ENCODE measurements around the gene MAK. TPM values are rescaled to one million over a fixed set of nuclear protein-coding genes. Genes with fewer than 3 reads are reported as not detected.

MAK gene
- total and polyA plus RNA-seq, 2 of the 13 experiments (the other 11 are each of a cell fraction or from before 2014, with no cell fraction given), result 0.04 TPM; not detected in 1

- TF ChIP-seq ZNF280D (CRISPR knock-in tag; IDR thresholded peaks at IDR 0.05) (peak; percentile 67), SSRP1 (CRISPR knock-in tag; IDR thresholded peaks at IDR 0.05) (peak; percentile 66; the same call in 1 of the 2 replicates), ZEB1 (IDR thresholded peaks at IDR 0.05; ENCODE audit: insufficient replicate concordance, low read depth) (peak; percentile 93), POLR2G (IDR thresholded peaks at IDR 0.05; ENCODE audit: low read depth, low read length) (peak; percentile 96), MEF2D (CRISPR knock-in tag; IDR thresholded peaks at IDR 0.05) (peak; percentile 53; the same call in 1 of the 2 replicates), ZKSCAN8 (CRISPR knock-in tag; IDR thresholded peaks at IDR 0.05; ENCODE audit: borderline replicate concordance) (peak; percentile 33; the same call in 1 of the 2 replicates), HDAC1 (CRISPR knock-in tag; IDR thresholded peaks at IDR 0.05) (peak; percentile 55), REL (CRISPR knock-in tag; conservative IDR thresholded peaks at IDR 0.05) (0 out of 2 replicates have a peak, but pooled peaks have one; percentile 46)
- TF ChIP-seq, protein P1, sequence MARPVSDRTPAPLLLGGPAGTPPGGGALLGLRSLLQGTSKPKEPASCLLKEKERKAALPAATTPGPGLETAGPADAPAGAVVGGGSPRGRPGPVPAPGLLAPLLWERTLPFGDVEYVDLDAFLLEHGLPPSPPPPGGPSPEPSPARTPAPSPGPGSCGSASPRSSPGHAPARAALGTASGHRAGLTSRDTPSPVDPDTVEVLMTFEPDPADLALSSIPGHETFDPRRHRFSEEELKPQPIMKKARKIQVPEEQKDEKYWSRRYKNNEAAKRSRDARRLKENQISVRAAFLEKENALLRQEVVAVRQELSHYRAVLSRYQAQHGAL (CRISPR knock-in tag; IDR thresholded peaks at IDR 0.05; ENCODE audit: not compliant biosample characterization), result peak; percentile 69
- TF ChIP-seq, protein P2, sequence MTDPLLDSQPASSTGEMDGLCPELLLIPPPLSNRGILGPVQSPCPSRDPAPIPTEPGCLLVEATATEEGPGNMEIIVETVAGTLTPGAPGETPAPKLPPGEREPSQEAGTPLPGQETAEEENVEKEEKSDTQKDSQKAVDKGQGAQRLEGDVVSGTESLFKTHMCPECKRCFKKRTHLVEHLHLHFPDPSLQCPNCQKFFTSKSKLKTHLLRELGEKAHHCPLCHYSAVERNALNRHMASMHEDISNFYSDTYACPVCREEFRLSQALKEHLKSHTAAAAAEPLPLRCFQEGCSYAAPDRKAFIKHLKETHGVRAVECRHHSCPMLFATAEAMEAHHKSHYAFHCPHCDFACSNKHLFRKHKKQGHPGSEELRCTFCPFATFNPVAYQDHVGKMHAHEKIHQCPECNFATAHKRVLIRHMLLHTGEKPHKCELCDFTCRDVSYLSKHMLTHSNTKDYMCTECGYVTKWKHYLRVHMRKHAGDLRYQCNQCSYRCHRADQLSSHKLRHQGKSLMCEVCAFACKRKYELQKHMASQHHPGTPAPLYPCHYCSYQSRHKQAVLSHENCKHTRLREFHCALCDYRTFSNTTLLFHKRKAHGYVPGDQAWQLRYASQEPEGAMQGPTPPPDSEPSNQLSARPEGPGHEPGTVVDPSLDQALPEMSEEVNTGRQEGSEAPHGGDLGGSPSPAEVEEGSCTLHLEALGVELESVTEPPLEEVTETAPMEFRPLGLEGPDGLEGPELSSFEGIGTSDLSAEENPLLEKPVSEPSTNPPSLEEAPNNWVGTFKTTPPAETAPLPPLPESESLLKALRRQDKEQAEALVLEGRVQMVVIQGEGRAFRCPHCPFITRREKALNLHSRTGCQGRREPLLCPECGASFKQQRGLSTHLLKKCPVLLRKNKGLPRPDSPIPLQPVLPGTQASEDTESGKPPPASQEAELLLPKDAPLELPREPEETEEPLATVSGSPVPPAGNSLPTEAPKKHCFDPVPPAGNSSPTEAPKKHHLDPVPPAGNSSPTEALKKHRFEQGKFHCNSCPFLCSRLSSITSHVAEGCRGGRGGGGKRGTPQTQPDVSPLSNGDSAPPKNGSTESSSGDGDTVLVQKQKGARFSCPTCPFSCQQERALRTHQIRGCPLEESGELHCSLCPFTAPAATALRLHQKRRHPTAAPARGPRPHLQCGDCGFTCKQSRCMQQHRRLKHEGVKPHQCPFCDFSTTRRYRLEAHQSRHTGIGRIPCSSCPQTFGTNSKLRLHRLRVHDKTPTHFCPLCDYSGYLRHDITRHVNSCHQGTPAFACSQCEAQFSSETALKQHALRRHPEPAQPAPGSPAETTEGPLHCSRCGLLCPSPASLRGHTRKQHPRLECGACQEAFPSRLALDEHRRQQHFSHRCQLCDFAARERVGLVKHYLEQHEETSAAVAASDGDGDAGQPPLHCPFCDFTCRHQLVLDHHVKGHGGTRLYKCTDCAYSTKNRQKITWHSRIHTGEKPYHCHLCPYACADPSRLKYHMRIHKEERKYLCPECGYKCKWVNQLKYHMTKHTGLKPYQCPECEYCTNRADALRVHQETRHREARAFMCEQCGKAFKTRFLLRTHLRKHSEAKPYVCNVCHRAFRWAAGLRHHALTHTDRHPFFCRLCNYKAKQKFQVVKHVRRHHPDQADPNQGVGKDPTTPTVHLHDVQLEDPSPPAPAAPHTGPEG (CRISPR knock-in tag; IDR thresholded peaks at IDR 0.05), result peak; percentile 31; the same call in 1 of the 2 replicates
Observed at GRCh38 chr6:10720960-10721849, 117.1 kb downstream of the MAK start (continued).
